ENCODE data around the gene SRPK3. TPM values are rescaled to one million over a fixed set of nuclear protein-coding genes. Genes with fewer than 3 reads are reported as not detected.

The SRPK3 gene
- polyA plus RNA-seq, 1 donor from 2014 or later: not detected

GRCh38 chrX:153778684-153779101 is 2.1 kb upstream of the SRPK3 start (continued):
- TF ChIP-seq SMC3 (conservative IDR thresholded peaks at IDR 0.05; ENCODE audit: poor library complexity): no peak
- TF ChIP-seq MXI1 (conservative IDR thresholded peaks at IDR 0.05; ENCODE audit: poor library complexity, severe bottlenecking): no peak

- no peaks in the 10 kb centered on the region for H3K27me3 ChIP-seq (ENCODE audit: insufficient read depth, low read depth, low read length)
- H3K79me2 ChIP-seq (replicated peaks; ENCODE audit: insufficient read depth, low read length): no peaks in the 10 kb centered on the region
- no peaks in the 10 kb centered on the region for H3F3A ChIP-seq (ENCODE audit: insufficient read depth, low read length, poor library complexity, severe bottlenecking)
- H3K27ac ChIP-seq (ENCODE audit: low read length): no peak overlapping the region
- no peaks in the 10 kb centered on the region for H3K9me2 ChIP-seq (ENCODE audit: insufficient read depth, low read length)
- TF ChIP-seq CTCF (IDR thresholded peaks at IDR 0.05; ENCODE audit: poor library complexity, severe bottlenecking): no peak
- TF ChIP-seq EZH2 (IDR thresholded peaks at IDR 0.05; ENCODE audit: borderline replicate concordance, insufficient read depth, low read length, poor library complexity, severe bottlenecking): no peak
- no peak for TF ChIP-seq SMC3 (conservative IDR thresholded peaks at IDR 0.05; ENCODE audit: poor library complexity)
- no peak for TF ChIP-seq RAD21 (conservative IDR thresholded peaks at IDR 0.05)
- TF ChIP-seq REST (IDR thresholded peaks at IDR 0.05; ENCODE audit: borderline replicate concordance): no peak
- TF ChIP-seq TAF1 (IDR thresholded peaks at IDR 0.05; ENCODE audit: low read depth): no peak
- TF ChIP-seq POLR2AphosphoS5 (IDR thresholded peaks at IDR 0.05): no peak
- no peak for TF ChIP-seq EP300 (conservative IDR thresholded peaks at IDR 0.05; ENCODE audit: poor library complexity, severe bottlenecking)
- no peak overlapping the region for H2AFZ ChIP-seq (ENCODE audit: low read depth, low read length)
- H3K9ac ChIP-seq (ENCODE audit: low read length): no peak overlapping the region
- H3K36me3 ChIP-seq (ENCODE audit: insufficient read depth, low read length): no peaks in the 10 kb centered on the region
- H3K9me3 ChIP-seq (ENCODE audit: low read length): no peaks in the 10 kb centered on the region
- H4K20me1 ChIP-seq (ENCODE audit: insufficient read depth): no peaks in the 10 kb centered on the region
- no peak overlapping the region for H3K4me2 ChIP-seq (ENCODE audit: low read length)
- H3K4me3 ChIP-seq (ENCODE audit: low read length): no peak overlapping the region
Measured at GRCh38 chrX:153779891-153780677, 757 bp upstream of the SRPK3 start.

GRCh38 chrX:153781428-153782047 is 697 bp downstream of the SRPK3 start:
- H2AFZ ChIP-seq (ENCODE audit: low read depth, low read length): no peak overlapping the region
- no peak overlapping the region for H3K9ac ChIP-seq (ENCODE audit: low read length)
- no peak overlapping the region for H3K27ac ChIP-seq (ENCODE audit: low read length)
- no peaks in the 10 kb centered on the region for H3K9me2 ChIP-seq (ENCODE audit: insufficient read depth, low read length)
- H3K9me3 ChIP-seq (ENCODE audit: low read length): no peaks in the 10 kb centered on the region
- no peaks in the 10 kb centered on the region for H4K20me1 ChIP-seq (ENCODE audit: insufficient read depth)
- no peaks in the 10 kb centered on the region for H3K27me3 ChIP-seq (ENCODE audit: insufficient read depth, low read depth, low read length)
- no peak overlapping the region for H3K4me2 ChIP-seq (ENCODE audit: low read length)
- TF ChIP-seq EP300 (conservative IDR thresholded peaks at IDR 0.05; ENCODE audit: poor library complexity, severe bottlenecking): no peak
- TF ChIP-seq MXI1 (conservative IDR thresholded peaks at IDR 0.05; ENCODE audit: poor library complexity, severe bottlenecking): no peak
- no peak for TF ChIP-seq TAF1 (IDR thresholded peaks at IDR 0.05; ENCODE audit: low read depth)
- no peak for TF ChIP-seq CTCF (IDR thresholded peaks at IDR 0.05; ENCODE audit: poor library complexity, severe bottlenecking)
- TF ChIP-seq REST (IDR thresholded peaks at IDR 0.05; ENCODE audit: borderline replicate concordance): no peak
- no peak for TF ChIP-seq POLR2AphosphoS5 (IDR thresholded peaks at IDR 0.05)
- no peak for TF ChIP-seq EZH2 (IDR thresholded peaks at IDR 0.05; ENCODE audit: borderline replicate concordance, insufficient read depth, low read length, poor library complexity, severe bottlenecking)
- no peak for TF ChIP-seq SMC3 (conservative IDR thresholded peaks at IDR 0.05; ENCODE audit: poor library complexity)
- no peak for TF ChIP-seq RAD21 (conservative IDR thresholded peaks at IDR 0.05)
- no peaks in the 10 kb centered on the region for H3K36me3 ChIP-seq (ENCODE audit: insufficient read depth, low read length)
- no peaks in the 10 kb centered on the region for H3K79me2 ChIP-seq (replicated peaks; ENCODE audit: insufficient read depth, low read length)
- H3F3A ChIP-seq (ENCODE audit: insufficient read depth, low read length, poor library complexity, severe bottlenecking): no peaks in the 10 kb centered on the region
- H3K4me3 ChIP-seq (ENCODE audit: low read length): no peak overlapping the region
